Spleen (tissue), 11 donors: Measurements from ENCODE around the gene STEAP1B. TPM values are rescaled to one million over a fixed set of nuclear protein-coding genes. Genes with fewer than 3 reads are reported as not detected.

Experiments
- DNase-seq: peaks from one replicate; pipeline ENCODE4 v3.0.0-alpha.2; 2020
- H3K27ac ChIP-seq, 8 donors: fragments of 200-600 bp; sonication (generic) in 7 of 8; 1 replicate in 4 of 8; 2 replicates in 4 of 8; pipeline versions ENCODE4 v1.5.0 to v1.8.0; 2016 to 2021; ENCODE audit warnings: inconsistent platforms in 4 of 8, mild to moderate bottlenecking in 4 of 8, moderate library complexity in 1 of 8
- H3K27me3 ChIP-seq, 7 donors: fragments of 200-600 bp; sonication (generic) in 6 of 7; replicated peaks in 1 of 7; 1 replicate in 4 of 7; 2 replicates in 3 of 7; pipeline versions ENCODE4 v1.5.0 to v1.8.0; 2016 to 2021; ENCODE audit warnings: inconsistent platforms in 3 of 7, mild to moderate bottlenecking in 1 of 7
- H3K36me3 ChIP-seq, 6 donors: fragments of 200-600 bp; sonication (generic) in 5 of 6; 1 replicate in 4 of 6; 2 replicates in 2 of 6; pipeline versions ENCODE4 v1.5.0 to v1.8.0; 2016 to 2021; ENCODE audit warnings: inconsistent platforms in 2 of 6
- H3K4me1 ChIP-seq, 6 donors: fragments of 200-600 bp; sonication (generic) in 5 of 6; 1 replicate in 3 of 6; 2 replicates in 3 of 6; pipeline versions ENCODE4 v1.5.0 to v1.8.0; 2016 to 2021; ENCODE audit warnings: inconsistent platforms in 3 of 6
- H3K4me3 ChIP-seq, 8 donors: fragments of 200-600 bp; sonication (generic) in 7 of 8; 1 replicate in 4 of 8; 2 replicates in 4 of 8; pipeline versions ENCODE4 v1.5.0 to v1.8.0; 2016 to 2021; ENCODE audit warnings: inconsistent platforms in 4 of 8, mild to moderate bottlenecking in 4 of 8, moderate library complexity in 2 of 8
- H3K9me3 ChIP-seq, 8 donors: fragments of 200-600 bp; sonication (generic) in 7 of 8; 1 replicate in 4 of 8; 2 replicates in 4 of 8; pipeline versions ENCODE4 v1.5.0 to v1.8.0; 2016 to 2021; ENCODE audit warnings: inconsistent platforms in 4 of 8
- CTCF ChIP-seq, 11 experiments: fragments of 200-600 bp in 7 of 11; fragments of 450-650 bp in 4 of 11; sonication (generic) in 4 of 11; IDR thresholded peaks in 8 of 11; conservative IDR thresholded peaks in 3 of 11; 1 replicate in 7 of 11; 2 replicates in 4 of 11; pipeline versions ENCODE4 v1.4.0 to v1.8.0; 2016 to 2021; ENCODE audit warnings: antibody characterized with exemption in 11 of 11, inconsistent platforms in 4 of 11, mild to moderate bottlenecking in 1 of 11
- POLR2A ChIP-seq, 3 donors: fragments of 450-650 bp; IDR thresholded peaks; one replicate each; pipeline ENCODE4 v1.5.1; 2017; ENCODE audit warnings: antibody characterized with exemption in 3 of 3, mild to moderate bottlenecking in 1 of 3
- POLR2AphosphoS5 ChIP-seq, 3 donors: sonication (generic); formaldehyde crosslinking; IDR thresholded peaks; one replicate each; pipeline ENCODE4 v1.5.1; 2017; ENCODE audit warnings: antibody characterized with exemption in 3 of 3
- WGBS, 5 donors: extraction: QIAGEN DNeasy Blood & Tissue Kit in 3 of 5; methylation state at CpG; one replicate each; pipeline versions ENCODE4 v1.1.5 to v1.1.7; 2013 to 2018; 5-methylcytosine and 5-hydroxymethylcytosine counted together
- intact Hi-C: fragments of 100-400 bp; cut with DNase I; formaldehyde crosslinking; loops from one replicate; pipeline ENCODE4 v1.15.0; 2023; ENCODE audit warnings: low total_unique reads
- polyA plus RNA-seq, 3 donors: library from polyadenylated mRNA; stranded (reverse); fragments of 200-250 nt; gene quantifications; one replicate each; pipeline ENCODE4 v1.2.1, GENCODE V29; 2013
- total RNA-seq, 7 donors: library from RNA; depleted of rRNA in 3 of 7; stranded (reverse); fragments of >200 nt in 3 of 7; fragmentation: NEBNext Ultra II Directional in 4 of 7; extraction: Animal tissue kit (Norgen Biotek cat#: 25700) in 4 of 7; gene quantifications; one replicate each; pipeline versions ENCODE4 v1.1.0 to v1.2.1, GENCODE V29; 2016 to 2021
- donor health status: healthy with polysubstance abuse.
- donor health status: DM: no; HTN: no; CAD: no; lungs with moderate emphysema.
- donor health status: DM: no; HTN: no; CAD: no.
- donor health status: Bipolar disorder and iron deficiency.
- donor health status: healthy.
- donor health status: DM: no; HTN: no; CAD: no.
- donor health status: DM: yes; HTN: yes; CAD: no.

Gene STEAP1B
- total and polyA plus RNA-seq, 10 donors: 5.9 to 22.5 (median 12.9) TPM

- 13 to 22% (median 19%) methylated on average over 5 of the region's 5 CpGs for WGBS, 5 donors
- peak overlapping the region in 6 of 8 donors; percentile 22 to 71 (median 60) for H3K27ac ChIP-seq
- peak in 1 of 3 donors; percentile 52 for TF ChIP-seq POLR2AphosphoS5 (IDR thresholded peaks at IDR 0.05)
- TF ChIP-seq CTCF (IDR thresholded peaks at IDR 0.05 in 8 of 11, conservative IDR thresholded peaks at IDR 0.05 in 3 of 11): no peak
- no peak for TF ChIP-seq POLR2A (IDR thresholded peaks at IDR 0.05)
- no peaks in the 10 kb centered on the region for H3K9me3 ChIP-seq
- intact Hi-C loops: no loop called here
- H3K4me3 ChIP-seq: no peak overlapping the region
- peaks cover 5 to 19% (median 15%) of the 10 kb centered on the region in 6 donors for H3K4me1 ChIP-seq
- no peak for DNase-seq
- H3K36me3 ChIP-seq: no peaks in the 10 kb centered on the region
- no peaks in the 10 kb centered on the region for H3K27me3 ChIP-seq
These were observed 18.3 kb downstream of the STEAP1B start for GRCh38 chr7:22481726-22482125.

GRCh38 chr7:22480523-22481075 is 19.4 kb downstream of the STEAP1B start:
- DNase-seq: no peak
- 74 to 97% (median 92%) methylated on average over 3 to 4 of the region's 4 CpGs for WGBS, 5 donors
- Histone ChIP-seq H3K4me1 (peaks cover 5 to 19% (median 15%) of the 10 kb centered on the region in 6 donors), H3K36me3 (no peaks in the 10 kb centered on the region), H3K9me3 (no peaks in the 10 kb centered on the region), H3K27me3 (no peaks in the 10 kb centered on the region), H3K27ac (no peak overlapping the region), H3K4me3 (no peak overlapping the region)
- no peak for TF ChIP-seq POLR2A (IDR thresholded peaks at IDR 0.05)
- TF ChIP-seq CTCF (IDR thresholded peaks at IDR 0.05 in 8 of 11, conservative IDR thresholded peaks at IDR 0.05 in 3 of 11): no peak
- no peak for TF ChIP-seq POLR2AphosphoS5 (IDR thresholded peaks at IDR 0.05)
- intact Hi-C loops: no loop called here

- Histone ChIP-seq H3K36me3 (peaks cover 0 to 1% (median 0%) of the 10 kb centered on the region in 6 donors), H3K9me3 (no peaks in the 10 kb centered on the region), H3K27ac (peak overlapping the region in 1 of 8 donors; percentile 52), H3K27me3 (no peaks in the 10 kb centered on the region), H3K4me1 (peaks cover 5 to 19% (median 15%) of the 10 kb centered on the region in 6 donors), H3K4me3 (no peak overlapping the region)
- intact Hi-C loops: no loop called here
- no peak for TF ChIP-seq POLR2AphosphoS5 (IDR thresholded peaks at IDR 0.05)
- no peak for TF ChIP-seq CTCF (IDR thresholded peaks at IDR 0.05 in 8 of 11, conservative IDR thresholded peaks at IDR 0.05 in 3 of 11)
- TF ChIP-seq POLR2A (IDR thresholded peaks at IDR 0.05): no peak
- DNase-seq: no peak
- 66 to 90% (median 82%) methylated on average over 10 of the region's 10 CpGs for WGBS, 5 donors
These were observed 22.0 kb downstream of the STEAP1B start for GRCh38 chr7:22477876-22478450.

GRCh38 chr7:22477262-22477661 is 22.7 kb downstream of the STEAP1B start:
- H3K27ac ChIP-seq: peak overlapping the region in 3 of 8 donors; percentile 17 to 52 (median 17)
- 69 to 86% (median 80%) methylated on average over 4 of the region's 4 CpGs for WGBS, 5 donors
- peaks cover 0 to 5% (median 0%) of the 10 kb centered on the region in 6 donors for H3K36me3 ChIP-seq
- H3K4me1 ChIP-seq: peaks cover 5 to 15% (median 12%) of the 10 kb centered on the region in 6 donors
- no peak for DNase-seq
- intact Hi-C loops: no loop called here
- H3K4me3 ChIP-seq: no peak overlapping the region
- H3K27me3 ChIP-seq: no peaks in the 10 kb centered on the region
- H3K9me3 ChIP-seq: no peaks in the 10 kb centered on the region
- no peak for TF ChIP-seq CTCF (IDR thresholded peaks at IDR 0.05 in 8 of 11, conservative IDR thresholded peaks at IDR 0.05 in 3 of 11)
- no peak for TF ChIP-seq POLR2A (IDR thresholded peaks at IDR 0.05)
- TF ChIP-seq POLR2AphosphoS5 (IDR thresholded peaks at IDR 0.05): no peak
